K562 (cell line): ENCODE measurements around the gene SIM1.

Experiments
- EZH2 ChIP-seq: IDR thresholded peaks from 2 replicates; pipeline ENCODE4 v1.6.1; 2012; ENCODE audit warnings: low read depth, mild to moderate bottlenecking, inconsistent platforms, low read length, borderline replicate concordance
- PHF8 ChIP-seq: fragments of 200-600 bp; sonication (generic); IDR thresholded peaks from 2 replicates; pipeline ENCODE4 v1.6.1; 2012; ENCODE audit warnings: mixed run types, mild to moderate bottlenecking, inconsistent platforms, low read length, moderate library complexity, borderline replicate concordance

DNA sequence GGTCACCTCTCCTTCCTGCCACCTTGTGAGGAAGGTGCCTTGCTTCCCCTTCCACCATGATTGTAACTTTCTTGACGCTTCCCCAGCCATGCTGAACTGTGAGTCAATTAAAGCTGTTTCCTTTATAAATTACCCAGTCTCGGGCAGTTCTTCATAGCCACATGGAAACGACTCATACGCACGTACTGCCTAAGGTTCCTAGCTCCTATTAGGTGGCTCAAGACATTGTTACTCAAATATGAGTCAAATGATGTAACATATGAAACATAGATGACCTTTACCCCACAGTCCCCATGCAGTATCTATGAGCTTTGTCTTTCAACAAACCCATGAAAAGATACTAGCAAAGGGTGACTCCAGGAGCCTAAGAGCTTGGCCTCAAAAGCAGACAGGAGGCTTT is 98.3 kb downstream of the SIM1 start:
- TF ChIP-seq EZH2 (no peak), PHF8 (no peak)
